HCT116 (cell line): ENCODE data around the gene NDRG3. TPM values are rescaled to one million over a fixed set of nuclear protein-coding genes. Genes with fewer than 3 reads are reported as not detected.

Experiments
- ATAC-seq: fragments of 200-7000 bp; cut with Tn5 transposase; 2 replicates; pipeline ENCODE4 v1.9.1; 2020; ENCODE audit warnings: mild to moderate bottlenecking, moderate library complexity
- BruUV-seq: library from RNA; stranded (reverse); fragments of 400-500 nt; replicated peaks from 2 replicates; lab custom pipeline; 2021; lab: Mats Ljungman, UMichigan
- CTCF ChIA-PET: fragments of 300-600 bp; sonication (Branson Sonifier 250); formaldehyde crosslinking; loops from one replicate; lab custom pipeline; 2021; ENCODE audit warnings: antibody characterized with exemption; lab: Charles Lee
- POLR2A ChIA-PET: fragments of 300-600, 350-600 bp; sonication (Branson Sonifier 250); formaldehyde crosslinking; loops from one replicate; lab custom pipeline; 2021; ENCODE audit warnings: antibody characterized with exemption; lab: Charles Lee
- RAD21 ChIA-PET, 2 experiments: fragments of 300-600 bp; sonication (Branson Sonifier 250); formaldehyde crosslinking; loops; one replicate each; lab custom pipeline; 2023; ENCODE audit warnings: low total read pairs in 2 of 2; ENCODE audit not compliant: uncharacterized antibody in 2 of 2, unreplicated experiment in 2 of 2, low non-redundant PET in 1 of 2; lab: Charles Lee
- DNase-seq: peaks from one replicate; pipeline ENCODE4 v3.0.0-alpha.2; 2010; ENCODE audit warnings: low read depth, low spot score
- H2AFZ ChIP-seq: fragments of 200-600 bp; shearing (Covaris generic), sonication (generic); 2 replicates; pipeline ENCODE4 v1.6.1; 2017; ENCODE audit warnings: low read depth, mixed run types, mixed read lengths, antibody characterized with exemption, low read length; ENCODE audit not compliant: poor library complexity, severe bottlenecking
- H3K27ac ChIP-seq: 2 replicates; pipeline ENCODE4 v1.5.1; 2012; ENCODE audit warnings: low read depth, low read length
- H3K27me3 ChIP-seq: fragments of 200-600 bp; sonication (generic); 2 replicates; pipeline ENCODE4 v1.6.1; 2016; ENCODE audit warnings: mixed run types, low read length, mixed read lengths; ENCODE audit not compliant: insufficient read depth
- H3K36me3 ChIP-seq, 2 experiments: fragments of 200-500 bp in 1 of 2; fragments of 200-600 bp in 1 of 2; sonication (Bioruptor generic) in 1 of 2; sonication (generic) in 1 of 2; 2 replicates each; pipeline versions ENCODE4 v1.5.1 to v1.6.1; 2014 to 2016; ENCODE audit warnings: low read length in 2 of 2, inconsistent platforms in 1 of 2, mixed read lengths in 1 of 2, mixed run types in 1 of 2; ENCODE audit not compliant: insufficient read depth in 2 of 2, control insufficient read depth in 1 of 2
- H3K4me1 ChIP-seq, 2 experiments: fragments of 200-600 bp in 1 of 2; sonication (generic) in 1 of 2; 2 replicates each; pipeline versions ENCODE4 v1.5.1 to v1.6.1; 2012 to 2017; ENCODE audit warnings: low read length in 2 of 2, inconsistent platforms in 1 of 2, mild to moderate bottlenecking in 1 of 2, mixed read lengths in 1 of 2, mixed run types in 1 of 2, moderate library complexity in 1 of 2; ENCODE audit not compliant: insufficient read depth in 2 of 2, control insufficient read depth in 1 of 2
- H3K4me2 ChIP-seq: fragments of 200-600 bp; sonication (generic); 2 replicates; pipeline ENCODE4 v1.6.1; 2017; ENCODE audit warnings: mixed run types, low read length, mixed read lengths
- H3K4me3 ChIP-seq, 2 experiments: fragments of 200-600 bp in 1 of 2; sonication (generic) in 1 of 2; replicated peaks in 1 of 2; 2 replicates each; pipeline ENCODE4 v1.5.1; 2011 to 2016; ENCODE audit warnings: low read length in 2 of 2, control low read depth in 1 of 2, low read depth in 1 of 2, mild to moderate bottlenecking in 1 of 2, mixed read lengths in 1 of 2, mixed run types in 1 of 2
- H3K79me2 ChIP-seq: fragments of 200-600 bp; sonication (generic); 2 replicates; pipeline ENCODE4 v1.6.1; 2017; ENCODE audit warnings: mild to moderate bottlenecking, mixed run types, low read length, moderate library complexity, mixed read lengths; ENCODE audit not compliant: insufficient read depth
- H3K9ac ChIP-seq: fragments of 200-600 bp; sonication (generic); 2 replicates; pipeline ENCODE4 v1.6.1; 2016; ENCODE audit warnings: low read length, mixed read lengths
- H3K9me2 ChIP-seq: fragments of 200-600 bp; sonication (generic), shearing (Covaris generic); 2 replicates; pipeline ENCODE4 v1.6.1; 2017; ENCODE audit warnings: mixed run types, mild to moderate bottlenecking, moderate library complexity; ENCODE audit not compliant: insufficient read depth
- H3K9me3 ChIP-seq, 2 experiments: fragments of 200-500 bp in 1 of 2; fragments of 200-600 bp in 1 of 2; sonication (Bioruptor generic) in 1 of 2; sonication (generic) in 1 of 2; 2 replicates each; pipeline ENCODE4 v1.6.1; 2014 to 2017; ENCODE audit warnings: low read length in 2 of 2, mixed read lengths in 2 of 2, inconsistent platforms in 1 of 2, low read depth in 1 of 2, mild to moderate bottlenecking in 1 of 2, mixed run types in 1 of 2, moderate library complexity in 1 of 2; ENCODE audit not compliant: control insufficient read depth in 1 of 2, insufficient read depth in 1 of 2
- H4K20me1 ChIP-seq: fragments of 200-600 bp; sonication (generic), shearing (Covaris generic); 2 replicates; pipeline ENCODE4 v1.6.1; 2017; ENCODE audit warnings: mixed run types, mild to moderate bottlenecking, moderate library complexity; ENCODE audit not compliant: insufficient read depth
- CBX3 ChIP-seq: IDR thresholded peaks from 2 replicates; pipeline ENCODE4 v1.6.1; 2012; ENCODE audit warnings: low read depth
- EGR1 ChIP-seq: IDR thresholded peaks from 2 replicates; pipeline ENCODE4 v1.6.1; 2012; ENCODE audit warnings: low read depth
- ELF1 ChIP-seq: IDR thresholded peaks from 2 replicates; pipeline ENCODE4 v1.6.1; 2012; ENCODE audit warnings: low read depth, borderline replicate concordance
- EZH2phosphoT487 ChIP-seq: fragments of 200-600 bp; IDR thresholded peaks from 2 replicates; pipeline ENCODE4 v1.6.1; 2018; ENCODE audit warnings: antibody characterized with exemption, borderline replicate concordance
- JUND ChIP-seq: IDR thresholded peaks from 2 replicates; pipeline ENCODE4 v1.6.1; 2012
- RAD21 ChIP-seq: IDR thresholded peaks from 2 replicates; pipeline ENCODE4 v1.6.1; 2012; ENCODE audit warnings: low read depth, mild to moderate bottlenecking
- SIN3A ChIP-seq: IDR thresholded peaks from 2 replicates; pipeline ENCODE4 v1.6.1; 2012; ENCODE audit warnings: low read depth
- TCF7L2 ChIP-seq: IDR thresholded peaks from 2 replicates; pipeline ENCODE4 v1.7.0; 2011; ENCODE audit warnings: borderline replicate concordance, inconsistent platforms; ENCODE audit not compliant: insufficient read depth, insufficient read length; ENCODE audit errors: extremely low read depth
- ZNF274 ChIP-seq: fragments of 200-500 bp; sonication (Bioruptor generic); IDR thresholded peaks from 2 replicates; pipeline ENCODE4 v1.6.1; 2014; ENCODE audit warnings: mild to moderate bottlenecking, low read depth, low read length, inconsistent platforms
- intact Hi-C: fragments of 100-400 bp; cut with micrococcal nuclease; formaldehyde crosslinking; loops from 2 replicates; pipeline ENCODE4 v1.10.0; 2022
- total RNA-seq: library from RNA; stranded (reverse); gene quantifications from one replicate; pipeline ENCODE4 v1.2.1, GENCODE V29; 2021; ENCODE audit not compliant: unreplicated experiment

The NDRG3 gene
- total RNA-seq, 1 experiment from 2014 or later = 29.3 TPM

- POLR2A ChIA-PET = interaction anchor here (0.6 kb wide), 1 partner anchor 10 kb away, joined by 3 read pairs; no protein-coding TSS in a partner anchor
- RAD21 ChIA-PET = no interaction called here
These were observed 115.9 kb downstream of the NDRG3 start for GRCh38 chr20:36629719-36630681.

GRCh38 chr20:36628076-36628475 lies 117.8 kb downstream of the NDRG3 start:
- RAD21 ChIA-PET = no interaction called here
- no peak overlapping the region for H3K4me2 ChIP-seq
- H2AFZ ChIP-seq = no peak overlapping the region
- no peaks in the 10 kb centered on the region for H3K9me2 ChIP-seq
- no peaks in the 10 kb centered on the region for H3K27me3 ChIP-seq
- DNase-seq = no peak
- no peaks in the 10 kb centered on the region for H3K9me3 ChIP-seq
- no peak for ATAC-seq
- H4K20me1 ChIP-seq = no peaks in the 10 kb centered on the region
- TF ChIP-seq CBX3 (no peak), TCF7L2 (no peak), JUND (no peak), SIN3A (no peak), EZH2phosphoT487 (no peak), ZNF274 (no peak), RAD21 (no peak)
- no peak overlapping the region for H3K9ac ChIP-seq
- no TSS peak for BruUV-seq
- H3K4me3 ChIP-seq = no peak overlapping the region
- no peaks in the 10 kb centered on the region for H3K79me2 ChIP-seq
- POLR2A ChIA-PET = no interaction called here
- H3K4me1 ChIP-seq = peaks cover 2 to 7% of the 10 kb centered on the region in 2 experiments; a peak in 1 of 4 replicates
- H3K27ac ChIP-seq = no peak overlapping the region
- intact Hi-C loops = no loop called here
- H3K36me3 ChIP-seq = no peaks in the 10 kb centered on the region
- CTCF ChIA-PET = no interaction called here

More at GRCh38 chr20:36629719-36630681, 115.9 kb downstream of the NDRG3 start:
- Histone ChIP-seq H3K27ac (no peak overlapping the region), H3K9me3 (no peaks in the 10 kb centered on the region)
- ATAC-seq = no peak
- TF ChIP-seq JUND = no peak
- no peak for TF ChIP-seq SIN3A
- no peak for TF ChIP-seq ZNF274
- no peak for TF ChIP-seq EGR1
- no peak for TF ChIP-seq ELF1
- TF ChIP-seq RAD21 = no peak
- TF ChIP-seq, all 23 proteins: peak for 0
- DNase-seq = no peak
- no peak overlapping the region for H3K9ac ChIP-seq
- no peak overlapping the region for H3K4me3 ChIP-seq
- H3K79me2 ChIP-seq = no peaks in the 10 kb centered on the region
- CTCF ChIA-PET = no interaction called here
- no peak overlapping the region for H2AFZ ChIP-seq
- H4K20me1 ChIP-seq = no peaks in the 10 kb centered on the region
- intact Hi-C loops = no loop called here
- H3K4me1 ChIP-seq = no peaks in the 10 kb centered on the region
- H3K4me2 ChIP-seq = no peak overlapping the region
- H3K36me3 ChIP-seq = no peaks in the 10 kb centered on the region
- no peaks in the 10 kb centered on the region for H3K9me2 ChIP-seq
- H3K27me3 ChIP-seq = no peaks in the 10 kb centered on the region
- no TSS peak for BruUV-seq
